ENCODE data around the gene DHRSX. TPM values are rescaled to one million over a fixed set of nuclear protein-coding genes. Genes with fewer than 3 reads are reported as not detected.
"Not testable (repeated sequence)": the region's sequence is repeated elsewhere in the genome, so short reads cannot be mapped to it uniquely, and the experiment has no call there.

Gene DHRSX
- total and polyA plus RNA-seq, 2 of the 8 experiments (the other 6 are each of a cell fraction or from before 2014, with no cell fraction given), result 35.1 to 43.4 TPM

DNA sequence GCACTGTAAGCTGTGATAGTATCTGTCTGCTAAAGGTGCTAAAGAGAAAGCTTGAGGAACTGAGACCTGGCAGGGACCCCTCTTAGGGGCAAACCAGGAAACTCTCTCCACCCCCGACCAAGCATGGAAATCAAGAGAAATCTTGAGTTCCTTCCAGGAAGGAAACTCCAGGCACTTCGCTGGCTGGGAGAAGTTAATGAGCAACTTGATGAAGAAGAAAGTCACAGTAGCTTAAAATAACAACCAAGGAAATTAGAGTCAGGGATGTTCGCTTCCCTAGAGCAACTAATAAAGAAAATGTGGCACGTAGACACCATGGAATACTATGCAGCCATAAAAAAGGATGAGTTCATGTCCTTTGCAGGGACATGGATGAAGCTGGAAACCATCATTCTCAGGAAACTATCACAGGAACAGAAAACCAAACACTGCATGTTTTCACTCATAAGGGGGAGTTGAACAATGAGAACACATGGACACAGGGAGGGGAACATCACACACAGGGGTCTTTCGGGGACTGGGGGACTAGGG lies 188.7 kb downstream of the DHRSX start:
- H3K4ac ChIP-seq (replicated peaks; ENCODE audit: insufficient read length, low read depth, low read length); H3K4me1 ChIP-seq (replicated peaks in 1 of 4; ENCODE audit: control insufficient read depth in 3 of 4, insufficient read depth in 4 of 4, low read length in 3 of 4); H3K36me3 ChIP-seq (ENCODE audit: control insufficient read depth in 2 of 4, insufficient read depth in 4 of 4, low read length in 3 of 4); H3K9ac ChIP-seq (replicated peaks in 1 of 4; ENCODE audit: extremely low read depth in 1 of 4, low read depth in 3 of 4, low read length in 3 of 4); H3K4me2 ChIP-seq (ENCODE audit: insufficient read depth in 1 of 2, low read depth in 2 of 2, low read length in 2 of 2); H2BK15ac ChIP-seq (ENCODE audit: low read length); H4K8ac ChIP-seq (ENCODE audit: extremely low read depth, insufficient read depth, low read length); H3K23me2 ChIP-seq (ENCODE audit: low read depth, low read length); H3K4me3 ChIP-seq (ENCODE audit: extremely low read depth in 1 of 4, insufficient read depth in 2 of 4, low read depth in 3 of 4, low read length in 4 of 4); H3K79me1 ChIP-seq (ENCODE audit: low read depth, low read length); H2AK5ac ChIP-seq (ENCODE audit: low read depth, low read length); H2BK20ac ChIP-seq (ENCODE audit: low read length); H3K23ac ChIP-seq (ENCODE audit: insufficient read length); POLR2A ChIA-PET (ENCODE audit: partially characterized antibody); H4K5ac ChIP-seq (ENCODE audit: insufficient read length, low read depth, low read length); H3K79me2 ChIP-seq (ENCODE audit: control insufficient read depth in 1 of 2, insufficient read depth in 2 of 2, low read length in 2 of 2); H3K9me3 ChIP-seq (ENCODE audit: insufficient read depth in 2 of 2, low read depth in 1 of 2, low read length in 1 of 2); H3K56ac ChIP-seq (replicated peaks; ENCODE audit: insufficient read length, low read depth, low read length); FAIRE-seq; H4K20me1 ChIP-seq (replicated peaks in 1 of 2; ENCODE audit: control insufficient read depth in 1 of 2, insufficient read depth in 2 of 2, low read length in 2 of 2); CTCF ChIA-PET (ENCODE audit: partially characterized antibody); H2BK120ac ChIP-seq (replicated peaks; ENCODE audit: low read depth, low read length); H2AFZ ChIP-seq (ENCODE audit: low read length); H3K14ac ChIP-seq (ENCODE audit: insufficient read length); H3K18ac ChIP-seq (ENCODE audit: extremely low read depth, low read length); H2BK12ac ChIP-seq (ENCODE audit: low read depth, low read length); H4K91ac ChIP-seq (replicated peaks; ENCODE audit: insufficient read length, low read length); DNase-seq (ENCODE audit: low read depth in 1 of 2, low spot score in 2 of 2); H3K27me3 ChIP-seq (replicated peaks in 1 of 4; ENCODE audit: control insufficient read depth in 3 of 4, extremely low read depth in 1 of 4, insufficient read depth in 3 of 4, low read length in 3 of 4); H2BK5ac ChIP-seq (ENCODE audit: low read depth, low read length): not testable (repeated sequence)
- 94% methylated on average over 5 of the region's 5 CpGs; no CpG with 5 or more reads in 1 of the 2 experiments for WGBS, 2 experiments (ENCODE audit: extremely low coverage in 1 of 2, insufficient coverage in 1 of 2, insufficient read length in 1 of 2, insufficient replicate concordance in 2 of 2, low coverage in 1 of 2, low lambda C conversion rate in 2 of 2, missing lambda C conversion rate in 1 of 2)
- 0 out of 2 replicates have a peak overlapping the region, but pooled peaks have one; percentile 18 for H3K27ac ChIP-seq (ENCODE audit: low read depth, low read length)
